Lower lobe of right lung (tissue), 2 donors: Measurements from ENCODE around the gene OLFM1. TPM values are rescaled to one million over a fixed set of nuclear protein-coding genes. Genes with fewer than 3 reads are reported as not detected.

ENCODE experiments used
- ATAC-seq, 2 donors: fragments of 200-7000 bp; cut with Tn5 transposase; one replicate each; pipeline ENCODE4 v1.9.1; 2020 to 2022; ENCODE audit warnings: mild to moderate bottlenecking in 2 of 2, moderate library complexity in 2 of 2
- DNase-seq: peaks from one replicate; pipeline ENCODE4 v3.0.0-alpha.2; 2020
- H3K27ac ChIP-seq: fragments of 200-600 bp; one replicate; pipeline ENCODE4 v1.8.0; 2022
- H3K27me3 ChIP-seq: fragments of 200-600 bp; one replicate; pipeline ENCODE4 v1.8.0; 2022; ENCODE audit warnings: low read depth
- H3K36me3 ChIP-seq: fragments of 200-600 bp; one replicate; pipeline ENCODE4 v1.8.0; 2022; ENCODE audit warnings: mild to moderate bottlenecking
- H3K4me1 ChIP-seq: fragments of 200-600 bp; one replicate; pipeline ENCODE4 v1.8.0; 2022
- H3K4me3 ChIP-seq: fragments of 200-600 bp; one replicate; pipeline ENCODE4 v1.8.0; 2022; ENCODE audit warnings: mild to moderate bottlenecking
- H3K9me3 ChIP-seq: fragments of 200-600 bp; one replicate; pipeline ENCODE4 v1.8.0; 2022
- CTCF ChIP-seq: fragments of 200-600 bp; IDR thresholded peaks from one replicate; pipeline ENCODE4 v1.8.0; 2022; ENCODE audit warnings: antibody characterized with exemption, mild to moderate bottlenecking
- intact Hi-C: fragments of 100-400 bp; cut with DNase I; formaldehyde crosslinking; loops from one replicate; pipeline ENCODE4 v1.11.0; 2022
- total RNA-seq: library from RNA; stranded (reverse); fragmentation: NEBNext Ultra II Directional; extraction: Animal tissue kit (Norgen Biotek cat#: 25700); gene quantifications from one replicate; pipeline ENCODE4 v1.2.1, GENCODE V29; 2021
- donor health status: DM: no; HTN: yes; CAD: no; lungs with severe emphysema.

Gene OLFM1
- total RNA-seq, 1 donor from 2014 or later: 24.1 TPM

GRCh38 chr9:135144581-135145170, 57.2 kb downstream of the OLFM1 start:
- intact Hi-C loops: no loop called here
- Histone ChIP-seq H3K36me3 (no peaks in the 10 kb centered on the region), H3K4me3 (no peak overlapping the region), H3K9me3 (no peaks in the 10 kb centered on the region), H3K27me3 (peaks cover 12% of the 10 kb centered on the region), H3K4me1 (no peaks in the 10 kb centered on the region), H3K27ac (no peak overlapping the region)
- DNase-seq (no peak), ATAC-seq (no peak)
- TF ChIP-seq CTCF: no peak

- Histone ChIP-seq H3K36me3 (no peaks in the 10 kb centered on the region), H3K27ac (no peak overlapping the region), H3K27me3 (peaks cover 12% of the 10 kb centered on the region), H3K4me1 (no peaks in the 10 kb centered on the region), H3K9me3 (no peaks in the 10 kb centered on the region), H3K4me3 (no peak overlapping the region)
- TF ChIP-seq CTCF: no peak
- no peak for ATAC-seq
- intact Hi-C loops: no loop called here
- no peak for DNase-seq
Observed at GRCh38 chr9:135145312-135145711, 57.8 kb downstream of the OLFM1 start.

DNA sequence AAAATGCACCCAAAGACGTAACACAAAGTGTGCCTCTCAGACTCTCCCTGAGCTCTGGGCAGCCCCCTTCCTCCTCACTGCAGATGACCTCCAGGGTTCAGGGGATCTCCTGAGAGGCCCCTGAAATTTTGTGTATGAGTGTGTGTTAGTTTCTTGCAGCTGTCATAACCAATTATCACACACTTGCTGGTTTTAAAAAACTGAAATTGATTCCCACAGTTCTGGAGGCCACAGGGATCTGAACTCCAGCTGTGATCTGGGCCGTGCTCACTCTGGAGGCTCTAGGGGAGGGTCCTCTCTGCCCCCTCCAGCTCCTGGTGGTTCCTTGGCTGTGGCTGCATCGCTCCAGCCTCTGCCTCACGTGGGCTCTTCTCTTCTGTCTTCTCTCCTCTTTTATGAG, 58.8 kb downstream of the OLFM1 start:
- TF ChIP-seq CTCF: no peak
- no peak for ATAC-seq
- Histone ChIP-seq H3K4me3 (no peak overlapping the region), H3K27ac (no peak overlapping the region), H3K27me3 (peaks cover 12% of the 10 kb centered on the region), H3K4me1 (no peaks in the 10 kb centered on the region), H3K9me3 (no peaks in the 10 kb centered on the region), H3K36me3 (no peaks in the 10 kb centered on the region)
- no peak for DNase-seq
- intact Hi-C loops: no loop called here

DNA sequence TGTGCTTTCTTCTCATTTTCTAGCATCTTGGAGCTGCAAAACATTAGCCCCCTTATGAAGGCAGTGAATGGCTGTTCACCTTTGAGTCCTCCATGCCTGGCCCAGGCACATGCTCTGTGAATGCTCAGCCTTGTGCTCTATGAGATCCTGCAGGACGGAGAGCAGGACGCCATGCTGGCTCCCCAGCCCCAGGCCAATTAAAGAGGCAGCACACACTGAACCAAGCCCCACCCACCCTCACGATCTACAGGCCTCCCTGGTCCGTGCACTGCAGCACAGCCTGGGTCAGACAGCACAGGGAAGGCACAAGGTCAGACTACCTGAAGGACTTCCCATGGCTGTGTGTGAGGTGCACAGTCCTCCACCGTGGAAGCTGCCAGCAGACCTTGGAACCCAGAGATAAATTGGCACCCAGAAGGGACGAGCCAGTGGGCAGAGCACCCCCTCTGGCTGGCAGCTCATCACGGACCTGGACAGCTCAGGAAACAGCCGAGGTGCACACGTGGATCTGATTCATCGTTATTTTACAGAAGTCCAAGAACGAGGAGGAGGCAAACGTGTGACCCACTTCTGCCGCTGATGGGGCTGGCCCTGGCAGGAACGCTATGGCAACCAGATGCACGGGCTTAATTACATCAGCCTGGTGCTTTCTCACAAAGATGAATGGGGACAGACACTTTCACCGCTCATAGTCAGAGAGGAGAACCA, 59.5 kb downstream of the OLFM1 start:
- ATAC-seq (no peak), DNase-seq (no peak)
- H3K9me3 ChIP-seq: no peaks in the 10 kb centered on the region
- intact Hi-C loops: no loop called here
- peaks cover 12% of the 10 kb centered on the region for H3K27me3 ChIP-seq
- no peak for TF ChIP-seq CTCF
- no peaks in the 10 kb centered on the region for H3K36me3 ChIP-seq
- no peak overlapping the region for H3K4me3 ChIP-seq
- no peak overlapping the region for H3K27ac ChIP-seq
- H3K4me1 ChIP-seq: no peaks in the 10 kb centered on the region

DNA sequence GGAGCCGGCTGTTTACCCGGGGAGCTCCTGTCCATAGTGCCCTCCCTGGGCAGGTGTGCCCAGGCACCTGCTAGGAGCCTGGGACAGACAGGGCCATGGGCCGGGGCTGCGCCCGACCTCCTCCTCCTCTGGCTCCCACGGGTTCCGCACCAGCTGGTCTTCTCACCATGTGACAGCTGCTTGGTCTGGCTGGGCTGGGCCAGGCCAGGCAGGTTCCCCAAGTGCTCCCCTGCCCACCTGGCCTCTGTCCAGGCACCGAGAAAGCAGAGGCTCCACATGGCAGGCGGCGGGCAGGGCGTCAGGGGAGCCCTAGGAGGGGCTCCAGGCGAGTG, 60.0 kb downstream of the OLFM1 start:
- no peak for DNase-seq
- Histone ChIP-seq H3K9me3 (no peaks in the 10 kb centered on the region), H3K4me1 (no peaks in the 10 kb centered on the region), H3K4me3 (no peak overlapping the region), H3K27me3 (peaks cover 12% of the 10 kb centered on the region), H3K27ac (no peak overlapping the region), H3K36me3 (no peaks in the 10 kb centered on the region)
- no peak for ATAC-seq
- intact Hi-C loops: no loop called here
- TF ChIP-seq CTCF: no peak
